Measurements from ENCODE around the gene NRL.

DNA sequence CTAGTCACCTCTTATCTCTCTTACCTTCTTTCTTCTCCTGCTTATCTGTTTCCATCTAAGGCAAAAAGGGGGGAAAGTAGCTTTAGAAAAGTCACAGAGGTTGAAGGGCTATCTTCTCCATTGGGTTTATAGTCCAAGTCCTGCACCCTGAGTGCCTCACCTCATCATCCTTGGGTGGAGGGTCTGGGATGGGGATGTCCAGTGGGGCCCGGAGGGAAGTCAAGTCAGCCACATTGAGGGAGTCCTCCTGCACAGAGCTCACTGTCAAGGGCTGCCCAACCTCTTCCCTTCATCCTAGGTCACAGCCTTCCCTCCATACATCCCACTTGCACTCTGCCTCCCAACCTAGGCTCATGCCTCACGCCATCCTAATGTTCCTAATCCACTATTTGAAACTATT, 30.5 kb upstream of the NRL start:
- TF ChIP-seq, protein P1, sequence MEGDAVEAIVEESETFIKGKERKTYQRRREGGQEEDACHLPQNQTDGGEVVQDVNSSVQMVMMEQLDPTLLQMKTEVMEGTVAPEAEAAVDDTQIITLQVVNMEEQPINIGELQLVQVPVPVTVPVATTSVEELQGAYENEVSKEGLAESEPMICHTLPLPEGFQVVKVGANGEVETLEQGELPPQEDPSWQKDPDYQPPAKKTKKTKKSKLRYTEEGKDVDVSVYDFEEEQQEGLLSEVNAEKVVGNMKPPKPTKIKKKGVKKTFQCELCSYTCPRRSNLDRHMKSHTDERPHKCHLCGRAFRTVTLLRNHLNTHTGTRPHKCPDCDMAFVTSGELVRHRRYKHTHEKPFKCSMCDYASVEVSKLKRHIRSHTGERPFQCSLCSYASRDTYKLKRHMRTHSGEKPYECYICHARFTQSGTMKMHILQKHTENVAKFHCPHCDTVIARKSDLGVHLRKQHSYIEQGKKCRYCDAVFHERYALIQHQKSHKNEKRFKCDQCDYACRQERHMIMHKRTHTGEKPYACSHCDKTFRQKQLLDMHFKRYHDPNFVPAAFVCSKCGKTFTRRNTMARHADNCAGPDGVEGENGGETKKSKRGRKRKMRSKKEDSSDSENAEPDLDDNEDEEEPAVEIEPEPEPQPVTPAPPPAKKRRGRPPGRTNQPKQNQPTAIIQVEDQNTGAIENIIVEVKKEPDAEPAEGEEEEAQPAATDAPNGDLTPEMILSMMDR (IDR thresholded peaks at IDR 0.05) = no peak
- no peak for TF ChIP-seq POLR2AphosphoS5 (IDR thresholded peaks at IDR 0.05)
- TF ChIP-seq POLR2A (IDR thresholded peaks at IDR 0.05) = no peak
